SK-N-SH (cell line): ENCODE measurements around the gene TSGA10. TPM values are rescaled to one million over a fixed set of nuclear protein-coding genes. Genes with fewer than 3 reads are reported as not detected.

ENCODE experiments used
- CTCF ChIA-PET: fragments of 300-600, 350-600 bp; formaldehyde crosslinking; extraction: SDS; loops from one replicate; lab custom pipeline; 2021; lab: Yijun Ruan, JAX
- POLR2A ChIA-PET: fragments of 350-600 bp; sonication (Branson Sonifier 250); formaldehyde crosslinking; extraction: SDS; loops from one replicate; lab custom pipeline; 2020; ENCODE audit warnings: antibody characterized with exemption, inconsistent platforms; lab: Yijun Ruan, JAX
- DNase-seq: peaks from one replicate; pipeline ENCODE4 v3.0.0; 2012
- H2AFZ ChIP-seq: fragments of 200-600 bp; sonication (generic); 2 replicates; pipeline ENCODE4 v1.8.1; 2016; ENCODE audit warnings: antibody characterized with exemption, mild to moderate bottlenecking, low read depth
- H3F3A ChIP-seq: fragments of 200-600 bp; sonication (generic); replicated peaks from 2 replicates; pipeline ENCODE3; 2016; ENCODE audit warnings: antibody characterized with exemption, mild to moderate bottlenecking; ENCODE audit not compliant: insufficient read depth
- H3K27ac ChIP-seq, 2 experiments: fragments of 200-500 bp in 1 of 2; fragments of 200-600 bp in 1 of 2; sonication (Bioruptor generic) in 1 of 2; sonication (generic), shearing (Covaris generic) in 1 of 2; 2 replicates each; pipeline versions ENCODE4 v1.5.1 to v1.6.1; 2014 to 2016; ENCODE audit warnings: low read depth in 2 of 2, inconsistent platforms in 1 of 2, low read length in 1 of 2, mild to moderate bottlenecking in 1 of 2, mixed read lengths in 1 of 2
- H3K27me3 ChIP-seq: fragments of 200-600 bp; sonication (generic), shearing (Covaris generic); 2 replicates; pipeline ENCODE4 v1.6.1; 2016; ENCODE audit warnings: mixed run types; ENCODE audit not compliant: insufficient read depth
- H3K36me3 ChIP-seq, 2 experiments: fragments of 200-500 bp in 1 of 2; fragments of 200-600 bp in 1 of 2; sonication (Bioruptor generic) in 1 of 2; sonication (generic) in 1 of 2; replicated peaks in 1 of 2; 2 replicates each; pipeline versions ENCODE3 to v1.5.1; 2014 to 2016; ENCODE audit warnings: low read length in 1 of 2, mild to moderate bottlenecking in 1 of 2; ENCODE audit not compliant: insufficient read depth in 2 of 2, control insufficient read depth in 1 of 2
- H3K4me1 ChIP-seq, 2 experiments: fragments of 200-500 bp in 1 of 2; fragments of 200-600 bp in 1 of 2; sonication (Bioruptor generic) in 1 of 2; sonication (generic), shearing (Covaris generic) in 1 of 2; 2 replicates each; pipeline versions ENCODE4 v1.5.1 to v1.6.1; 2014 to 2016; ENCODE audit warnings: low read depth in 1 of 2, low read length in 1 of 2, mixed run types in 1 of 2; ENCODE audit not compliant: insufficient read depth in 2 of 2, control insufficient read depth in 1 of 2
- H3K4me2 ChIP-seq: fragments of 200-600 bp; sonication (generic), shearing (Covaris generic); 2 replicates; pipeline ENCODE4 v1.6.1; 2017; ENCODE audit warnings: mixed run types
- H3K4me3 ChIP-seq, 2 experiments: fragments of 200-500 bp in 1 of 2; fragments of 200-600 bp in 1 of 2; sonication (Bioruptor generic) in 1 of 2; sonication (generic), shearing (Covaris generic) in 1 of 2; 2 replicates each; pipeline versions ENCODE4 v1.5.1 to v1.8.1; 2014 to 2016; ENCODE audit warnings: low read depth in 2 of 2, inconsistent platforms in 1 of 2, low read length in 1 of 2, mild to moderate bottlenecking in 1 of 2, mixed read lengths in 1 of 2, moderate library complexity in 1 of 2
- H3K79me2 ChIP-seq: fragments of 200-600 bp; sonication (generic); 2 replicates; pipeline ENCODE4 v1.8.1; 2017; ENCODE audit warnings: mild to moderate bottlenecking; ENCODE audit not compliant: insufficient read depth
- H3K9ac ChIP-seq: fragments of 200-600 bp; sonication (generic); 2 replicates; pipeline ENCODE4 v1.6.1; 2017; ENCODE audit warnings: mixed run types
- H3K9me2 ChIP-seq: fragments of 200-600 bp; sonication (generic); 2 replicates; pipeline ENCODE4 v1.6.1; 2017; ENCODE audit warnings: mixed run types
- H3K9me3 ChIP-seq: fragments of 200-600 bp; sonication (generic); 2 replicates; pipeline ENCODE4 v1.6.1; 2017; ENCODE audit warnings: mixed run types, mild to moderate bottlenecking, moderate library complexity
- H4K20me1 ChIP-seq: fragments of 200-600 bp; sonication (generic); 2 replicates; pipeline ENCODE4 v1.6.1; 2017; ENCODE audit warnings: mild to moderate bottlenecking, mixed run types; ENCODE audit not compliant: insufficient read depth
- CHD2 ChIP-seq: fragments of 150-350 bp; IDR thresholded peaks from 2 replicates; pipeline ENCODE4 v1.6.1; 2018; ENCODE audit warnings: low read length; ENCODE audit not compliant: partially characterized antibody
- EP300 ChIP-seq, 2 experiments: IDR thresholded peaks; 2 replicates each; pipeline versions ENCODE4 v1.4.0 to v1.6.1; 2012; ENCODE audit warnings: borderline replicate concordance in 1 of 2, low read depth in 1 of 2, low read length in 1 of 2
- EZH2phosphoT487 ChIP-seq: fragments of 200-600 bp; sonication (generic); IDR thresholded peaks from 2 replicates; pipeline ENCODE4 v1.6.1; 2017; ENCODE audit warnings: low read depth, mixed run types, mild to moderate bottlenecking, antibody characterized with exemption, moderate library complexity, borderline replicate concordance
- FOSL2 ChIP-seq: IDR thresholded peaks from 2 replicates; pipeline ENCODE4 v1.4.0; 2012; ENCODE audit warnings: low read depth, mild to moderate bottlenecking, moderate library complexity, borderline replicate concordance
- FOXJ3 ChIP-seq: sonication (generic); formaldehyde crosslinking; IDR thresholded peaks from 2 replicates; pipeline ENCODE4 v1.5.1; 2020; ENCODE audit warnings: mild to moderate bottlenecking, missing genetic modification reagents
- FOXM1 ChIP-seq: IDR thresholded peaks from 2 replicates; pipeline ENCODE4 v1.4.0; 2012; ENCODE audit warnings: low read depth, mild to moderate bottlenecking
- JUND ChIP-seq: IDR thresholded peaks from 2 replicates; pipeline ENCODE4 v1.4.0; 2012
- MEF2A ChIP-seq: IDR thresholded peaks from 2 replicates; pipeline ENCODE4 v1.4.0; 2012; ENCODE audit warnings: low read depth, borderline replicate concordance
- MXI1 ChIP-seq: IDR thresholded peaks from 2 replicates; pipeline ENCODE4 v1.6.1; 2012; ENCODE audit warnings: mild to moderate bottlenecking, low read depth, low read length, improper control_type of control experiment
- NFIC ChIP-seq: IDR thresholded peaks from 2 replicates; pipeline ENCODE4 v1.4.0; 2012; ENCODE audit warnings: borderline replicate concordance
- POLR2AphosphoS5 ChIP-seq: IDR thresholded peaks from 2 replicates; pipeline ENCODE4 v1.6.1; 2012; ENCODE audit warnings: low read depth, low read length
- RFX5 ChIP-seq: IDR thresholded peaks from 2 replicates; pipeline ENCODE4 v1.6.1; 2012; ENCODE audit warnings: mild to moderate bottlenecking, improper control_type of control experiment, low read length
- TCF12 ChIP-seq: IDR thresholded peaks from 2 replicates; pipeline ENCODE4 v1.4.0; 2012
- WGBS: methylation state at CpG from one replicate; pipeline ENCODE4 v1.1.6; 2017; ENCODE audit warnings: low lambda C conversion rate; 5-methylcytosine and 5-hydroxymethylcytosine counted together
- polyA plus RNA-seq, 3 experiments: library from polyadenylated mRNA; depleted of rRNA; stranded (reverse); fragments of >200 nt; gene quantifications; 2 replicates each; pipeline ENCODE4 v1.2.3, GENCODE V29; 2012
- TF ChIP-seq, protein P1 (sequence below): IDR thresholded peaks from 2 replicates; pipeline ENCODE4 v1.4.0; 2012; ENCODE audit warnings: low read depth, borderline replicate concordance
- TF ChIP-seq, protein P2 (sequence below): fragments of 200-600 bp; sonication (generic); IDR thresholded peaks from 2 replicates; pipeline ENCODE4 v1.6.1; 2017; ENCODE audit warnings: antibody characterized with exemption, mild to moderate bottlenecking, moderate library complexity
- TF ChIP-seq, protein P3 (sequence below): IDR thresholded peaks from 2 replicates; pipeline ENCODE4 v1.6.1; 2012; ENCODE audit warnings: mild to moderate bottlenecking, low read depth, low read length, moderate library complexity

TSGA10 gene
- polyA plus RNA-seq, 1 of the 3 experiments (the other 2 are of a cell fraction) = 1.8 TPM

DNA sequence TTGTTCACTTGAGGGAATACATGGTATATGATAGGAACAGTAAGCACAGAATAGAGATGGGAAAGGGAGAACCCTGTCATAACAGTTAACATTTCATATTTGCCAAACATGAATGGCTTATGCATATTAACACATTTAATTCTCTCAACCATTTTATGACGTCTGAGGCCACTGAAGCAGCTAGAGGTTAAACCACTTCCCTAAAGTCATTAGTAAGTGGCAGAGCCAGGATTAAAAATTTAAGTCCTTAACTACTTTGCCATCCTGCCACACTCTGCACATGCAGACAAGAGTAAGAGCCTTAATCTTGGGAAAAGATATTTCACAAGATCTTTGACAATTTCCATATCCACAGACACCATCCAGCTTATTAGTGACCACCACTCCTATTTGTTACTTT, 2.1 kb upstream of the TSGA10 start:
- Histone ChIP-seq H3K4me3 (no peak overlapping the region), H3K9ac (no peak overlapping the region), H3F3A (no peaks in the 10 kb centered on the region), H3K4me1 (peaks cover 0 to 8% of the 10 kb centered on the region in 2 experiments; a peak in 2 of 4 replicates), H3K27ac (no peak overlapping the region), H4K20me1 (no peaks in the 10 kb centered on the region), H3K36me3 (peaks cover 6 to 21% of the 10 kb centered on the region in 2 experiments), H3K9me2 (no peaks in the 10 kb centered on the region), H3K79me2 (no peaks in the 10 kb centered on the region), H3K27me3 (no peaks in the 10 kb centered on the region), H2AFZ (no peak overlapping the region), H3K9me3 (no peaks in the 10 kb centered on the region), H3K4me2 (no peak overlapping the region)
- TF ChIP-seq JUND (no peak), CHD2 (no peak), MEF2A (no peak), EP300 (IDR thresholded peaks at IDR 0.05; ENCODE audit: borderline replicate concordance in 1 of 2, low read depth in 1 of 2, low read length in 1 of 2) (no peak), FOXM1 (no peak), FOXJ3 (CRISPR knock-in tag) (no peak), EZH2phosphoT487 (no peak), TCF12 (no peak), FOSL2 (no peak), MXI1 (no peak), NFIC (no peak), POLR2AphosphoS5 (no peak), RFX5 (no peak)
- TF ChIP-seq, protein P1, sequence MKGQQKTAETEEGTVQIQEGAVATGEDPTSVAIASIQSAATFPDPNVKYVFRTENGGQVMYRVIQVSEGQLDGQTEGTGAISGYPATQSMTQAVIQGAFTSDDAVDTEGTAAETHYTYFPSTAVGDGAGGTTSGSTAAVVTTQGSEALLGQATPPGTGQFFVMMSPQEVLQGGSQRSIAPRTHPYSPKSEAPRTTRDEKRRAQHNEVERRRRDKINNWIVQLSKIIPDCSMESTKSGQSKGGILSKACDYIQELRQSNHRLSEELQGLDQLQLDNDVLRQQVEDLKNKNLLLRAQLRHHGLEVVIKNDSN = no peak
- TF ChIP-seq, protein P2, sequence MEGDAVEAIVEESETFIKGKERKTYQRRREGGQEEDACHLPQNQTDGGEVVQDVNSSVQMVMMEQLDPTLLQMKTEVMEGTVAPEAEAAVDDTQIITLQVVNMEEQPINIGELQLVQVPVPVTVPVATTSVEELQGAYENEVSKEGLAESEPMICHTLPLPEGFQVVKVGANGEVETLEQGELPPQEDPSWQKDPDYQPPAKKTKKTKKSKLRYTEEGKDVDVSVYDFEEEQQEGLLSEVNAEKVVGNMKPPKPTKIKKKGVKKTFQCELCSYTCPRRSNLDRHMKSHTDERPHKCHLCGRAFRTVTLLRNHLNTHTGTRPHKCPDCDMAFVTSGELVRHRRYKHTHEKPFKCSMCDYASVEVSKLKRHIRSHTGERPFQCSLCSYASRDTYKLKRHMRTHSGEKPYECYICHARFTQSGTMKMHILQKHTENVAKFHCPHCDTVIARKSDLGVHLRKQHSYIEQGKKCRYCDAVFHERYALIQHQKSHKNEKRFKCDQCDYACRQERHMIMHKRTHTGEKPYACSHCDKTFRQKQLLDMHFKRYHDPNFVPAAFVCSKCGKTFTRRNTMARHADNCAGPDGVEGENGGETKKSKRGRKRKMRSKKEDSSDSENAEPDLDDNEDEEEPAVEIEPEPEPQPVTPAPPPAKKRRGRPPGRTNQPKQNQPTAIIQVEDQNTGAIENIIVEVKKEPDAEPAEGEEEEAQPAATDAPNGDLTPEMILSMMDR = no peak
- TF ChIP-seq, protein P3, sequence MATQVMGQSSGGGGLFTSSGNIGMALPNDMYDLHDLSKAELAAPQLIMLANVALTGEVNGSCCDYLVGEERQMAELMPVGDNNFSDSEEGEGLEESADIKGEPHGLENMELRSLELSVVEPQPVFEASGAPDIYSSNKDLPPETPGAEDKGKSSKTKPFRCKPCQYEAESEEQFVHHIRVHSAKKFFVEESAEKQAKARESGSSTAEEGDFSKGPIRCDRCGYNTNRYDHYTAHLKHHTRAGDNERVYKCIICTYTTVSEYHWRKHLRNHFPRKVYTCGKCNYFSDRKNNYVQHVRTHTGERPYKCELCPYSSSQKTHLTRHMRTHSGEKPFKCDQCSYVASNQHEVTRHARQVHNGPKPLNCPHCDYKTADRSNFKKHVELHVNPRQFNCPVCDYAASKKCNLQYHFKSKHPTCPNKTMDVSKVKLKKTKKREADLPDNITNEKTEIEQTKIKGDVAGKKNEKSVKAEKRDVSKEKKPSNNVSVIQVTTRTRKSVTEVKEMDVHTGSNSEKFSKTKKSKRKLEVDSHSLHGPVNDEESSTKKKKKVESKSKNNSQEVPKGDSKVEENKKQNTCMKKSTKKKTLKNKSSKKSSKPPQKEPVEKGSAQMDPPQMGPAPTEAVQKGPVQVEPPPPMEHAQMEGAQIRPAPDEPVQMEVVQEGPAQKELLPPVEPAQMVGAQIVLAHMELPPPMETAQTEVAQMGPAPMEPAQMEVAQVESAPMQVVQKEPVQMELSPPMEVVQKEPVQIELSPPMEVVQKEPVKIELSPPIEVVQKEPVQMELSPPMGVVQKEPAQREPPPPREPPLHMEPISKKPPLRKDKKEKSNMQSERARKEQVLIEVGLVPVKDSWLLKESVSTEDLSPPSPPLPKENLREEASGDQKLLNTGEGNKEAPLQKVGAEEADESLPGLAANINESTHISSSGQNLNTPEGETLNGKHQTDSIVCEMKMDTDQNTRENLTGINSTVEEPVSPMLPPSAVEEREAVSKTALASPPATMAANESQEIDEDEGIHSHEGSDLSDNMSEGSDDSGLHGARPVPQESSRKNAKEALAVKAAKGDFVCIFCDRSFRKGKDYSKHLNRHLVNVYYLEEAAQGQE = no peak
- 100% methylated on average over 1 of the region's 1 CpG for WGBS
- CTCF ChIA-PET = interaction anchor here (0.7 to 1.7 kb wide), 2 partner anchors 23 to 180 kb away, joined by 3 read pairs; partner anchors contain the start of gene EIF5B
- POLR2A ChIA-PET = no interaction called here
- no peak for DNase-seq
